NB4 (cell line): ENCODE measurements around the gene HSPA1L.
"Not testable (repeated sequence)": the region's sequence is repeated elsewhere in the genome, so short reads cannot be mapped to it uniquely, and the experiment has no call there.

Experiments used
- DNase-seq: peaks from one replicate; pipeline ENCODE4 v3.0.0; 2010; ENCODE audit warnings: low read depth
- H3K4me3 ChIP-seq: one replicate; pipeline ENCODE4 v1.5.1; 2011; ENCODE audit warnings: mild to moderate bottlenecking, low read depth, low read length, moderate library complexity
- MYC ChIP-seq: IDR thresholded peaks from 2 replicates; pipeline ENCODE4 v1.6.1; 2011; ENCODE audit warnings: low read depth, low read length
- POLR2A ChIP-seq: IDR thresholded peaks from 2 replicates; pipeline ENCODE4 v1.6.1; 2011; ENCODE audit warnings: mild to moderate bottlenecking; ENCODE audit not compliant: insufficient read length; ENCODE audit errors: extremely low read depth
- TF ChIP-seq, protein P1 (sequence below): IDR thresholded peaks from 2 replicates; pipeline ENCODE4 v1.6.1; 2011; ENCODE audit warnings: low read depth, low read length
- TF ChIP-seq, protein P2 (sequence below): IDR thresholded peaks from one replicate; pipeline ENCODE4 v1.5.1; 2012; ENCODE audit warnings: low read depth, low read length

The HSPA1L gene

GRCh38 chr6:31829633-31830283, 14.7 kb upstream of the HSPA1L start:
- TF ChIP-seq, protein P1, sequence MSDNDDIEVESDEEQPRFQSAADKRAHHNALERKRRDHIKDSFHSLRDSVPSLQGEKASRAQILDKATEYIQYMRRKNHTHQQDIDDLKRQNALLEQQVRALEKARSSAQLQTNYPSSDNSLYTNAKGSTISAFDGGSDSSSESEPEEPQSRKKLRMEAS, result no peak
- TF ChIP-seq POLR2A, result no peak
- no peak for TF ChIP-seq MYC
- TF ChIP-seq, protein P2, sequence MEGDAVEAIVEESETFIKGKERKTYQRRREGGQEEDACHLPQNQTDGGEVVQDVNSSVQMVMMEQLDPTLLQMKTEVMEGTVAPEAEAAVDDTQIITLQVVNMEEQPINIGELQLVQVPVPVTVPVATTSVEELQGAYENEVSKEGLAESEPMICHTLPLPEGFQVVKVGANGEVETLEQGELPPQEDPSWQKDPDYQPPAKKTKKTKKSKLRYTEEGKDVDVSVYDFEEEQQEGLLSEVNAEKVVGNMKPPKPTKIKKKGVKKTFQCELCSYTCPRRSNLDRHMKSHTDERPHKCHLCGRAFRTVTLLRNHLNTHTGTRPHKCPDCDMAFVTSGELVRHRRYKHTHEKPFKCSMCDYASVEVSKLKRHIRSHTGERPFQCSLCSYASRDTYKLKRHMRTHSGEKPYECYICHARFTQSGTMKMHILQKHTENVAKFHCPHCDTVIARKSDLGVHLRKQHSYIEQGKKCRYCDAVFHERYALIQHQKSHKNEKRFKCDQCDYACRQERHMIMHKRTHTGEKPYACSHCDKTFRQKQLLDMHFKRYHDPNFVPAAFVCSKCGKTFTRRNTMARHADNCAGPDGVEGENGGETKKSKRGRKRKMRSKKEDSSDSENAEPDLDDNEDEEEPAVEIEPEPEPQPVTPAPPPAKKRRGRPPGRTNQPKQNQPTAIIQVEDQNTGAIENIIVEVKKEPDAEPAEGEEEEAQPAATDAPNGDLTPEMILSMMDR, result no peak
- peak; percentile 76 for DNase-seq
- H3K4me3 ChIP-seq, result peak overlapping the region; percentile 98

DNA sequence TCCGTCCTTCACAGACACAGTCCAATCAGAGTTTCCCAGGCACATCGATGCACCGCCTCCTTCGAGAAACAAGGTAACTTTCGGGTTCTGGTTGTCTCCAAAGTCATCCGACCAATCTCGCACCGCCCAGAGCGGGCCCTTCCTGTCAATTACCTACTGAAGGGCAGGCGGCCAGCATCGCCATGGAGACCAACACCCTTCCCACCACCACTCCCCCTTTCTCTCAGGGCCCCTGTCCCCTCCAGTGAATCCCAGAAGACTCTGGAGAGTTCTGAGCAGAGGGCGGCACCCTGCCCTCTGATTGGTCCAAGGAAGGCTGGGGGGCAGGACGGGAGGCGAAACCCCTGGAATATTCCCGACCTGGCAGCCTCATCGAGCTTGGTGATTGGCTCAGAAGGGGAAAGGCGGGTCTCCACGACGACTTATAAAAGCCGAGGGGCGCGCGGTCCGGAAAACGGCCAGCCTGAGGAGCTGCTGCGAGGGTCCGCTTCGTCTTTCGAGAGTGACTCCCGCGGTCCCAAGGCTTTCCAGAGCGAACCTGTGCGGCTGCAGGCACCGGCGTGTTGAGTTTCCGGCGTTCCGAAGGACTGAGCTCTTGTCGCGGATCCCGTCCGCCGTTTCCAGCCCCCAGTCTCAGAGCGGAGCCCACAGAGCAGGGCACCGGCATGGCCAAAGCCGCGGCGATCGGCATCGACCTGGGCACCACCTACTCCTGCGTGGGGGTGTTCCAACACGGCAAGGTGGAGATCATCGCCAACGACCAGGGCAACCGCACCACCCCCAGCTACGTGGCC, 12.4 kb upstream of the HSPA1L start, which contains the start of gene HSPA1B:
HSPA1B (plus strand) TSS at position 453 of the 794 bp plus-strand sequence; CDS start at position 666, 213 bp downstream.
- TF ChIP-seq MYC (0 out of 2 replicates have a peak, but pooled peaks have one; percentile 10), POLR2A (peak; percentile 99)
- TF ChIP-seq, protein P2, result no peak
- TF ChIP-seq, protein P1, result no peak
- DNase-seq, result peak; percentile 100
- H3K4me3 ChIP-seq, result peak within 1 kb of the TSS; percentile 78

DNA sequence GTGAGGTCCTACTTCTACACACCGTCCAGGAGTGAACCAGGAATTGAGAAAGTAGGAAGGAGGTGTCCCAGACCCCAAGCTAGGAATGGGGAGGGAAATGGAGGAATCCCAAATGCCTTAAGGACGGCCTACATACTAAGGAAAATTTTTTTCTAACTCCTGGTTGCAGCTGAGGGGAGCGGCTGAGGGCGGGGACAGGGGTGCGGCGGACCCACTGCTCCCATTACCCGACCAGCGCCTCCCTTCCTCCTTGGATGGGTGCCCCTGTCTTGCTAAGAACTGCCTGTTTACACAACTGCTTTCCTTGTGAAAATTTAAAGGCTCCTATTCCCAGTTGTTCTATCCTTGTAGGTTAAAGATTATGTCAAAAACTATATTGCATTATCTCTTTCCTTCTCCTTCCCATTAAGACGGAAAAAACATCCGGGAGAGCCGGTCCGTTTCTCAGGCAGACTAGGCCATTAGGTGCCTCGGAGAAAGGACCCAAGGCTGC, 11.8 kb upstream of the HSPA1L start:
- peak; percentile 23 for TF ChIP-seq POLR2A
- peak; percentile 71 for TF ChIP-seq MYC
- TF ChIP-seq, protein P2, result no peak
- TF ChIP-seq, protein P1, result peak; percentile 51; the same call in 1 of the 2 replicates
- DNase-seq, result peak; percentile 86
- H3K4me3 ChIP-seq, result peak overlapping the region; percentile 78

GRCh38 chr6:31825553-31825952, 10.5 kb upstream of the HSPA1L start:
- TF ChIP-seq MYC, result no peak
- TF ChIP-seq, protein P1, result no peak
- no peak for DNase-seq
- H3K4me3 ChIP-seq, result no peak overlapping the region

DNA sequence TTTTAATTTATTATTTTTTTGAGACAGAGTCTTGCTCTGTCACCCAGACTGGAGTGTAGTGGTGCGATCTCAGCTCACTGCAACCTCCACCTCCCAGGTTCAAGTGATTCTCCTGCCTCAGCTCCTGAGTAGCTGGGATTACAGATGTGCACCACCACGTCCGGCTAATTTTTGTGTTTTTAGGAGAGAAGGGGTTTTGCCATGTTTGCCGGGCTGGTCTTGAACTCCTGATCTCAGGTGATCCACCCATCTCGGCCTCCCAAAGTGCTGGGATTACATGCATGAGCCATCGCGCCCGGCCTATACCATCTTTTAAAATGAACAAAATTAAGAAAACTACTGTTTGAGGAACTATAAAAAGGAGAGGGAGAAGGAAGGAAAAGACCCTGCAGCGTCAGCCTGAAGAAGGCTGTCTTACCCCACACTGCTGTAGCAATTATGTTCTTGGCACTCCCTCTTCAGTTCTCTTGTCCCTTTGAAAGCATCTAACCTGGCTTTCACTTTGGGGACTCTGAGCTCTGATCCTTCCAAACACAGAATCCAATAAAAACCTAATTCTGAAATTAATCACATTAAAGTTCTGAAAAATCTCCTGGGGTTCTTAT, 8.6 kb upstream of the HSPA1L start:
- DNase-seq, result peak; percentile 40
- not testable (repeated sequence) for H3K4me3 ChIP-seq

- peak; percentile 24 for TF ChIP-seq POLR2A
- TF ChIP-seq, protein P1, result no peak
- peak overlapping the region; percentile 74 for H3K4me3 ChIP-seq
- peak; percentile 90 for DNase-seq
Measured at GRCh38 chr6:31822036-31822821, 7.1 kb upstream of the HSPA1L start.
